GM06990 (cell line): ENCODE results near the gene FYB2.
A peak's percentile ranks its signal among the peaks of the same experiment; 100 is the strongest.

Source experiments
- DNase-seq: peaks from one replicate; pipeline ENCODE4 v3.0.0-alpha.2; 2011; ENCODE audit not compliant: insufficient read length; ENCODE audit errors: extremely low read depth
- H3K27me3 ChIP-seq: replicated peaks from 2 replicates; pipeline ENCODE4 v1.6.0; 2011; ENCODE audit warnings: low read length; ENCODE audit not compliant: control insufficient read depth, insufficient read depth
- H3K36me3 ChIP-seq: 2 replicates; pipeline ENCODE4 v1.5.1; 2011; ENCODE audit warnings: low read length; ENCODE audit not compliant: control insufficient read depth, insufficient read depth
- H3K4me3 ChIP-seq: replicated peaks from 2 replicates; pipeline ENCODE4 v1.5.1; 2011; ENCODE audit warnings: low read depth, mild to moderate bottlenecking, control low read depth, low read length
- TF ChIP-seq, protein P1 (sequence below): IDR thresholded peaks from 2 replicates; pipeline ENCODE4 v1.5.1; 2011; ENCODE audit warnings: low read length, control low read depth, mild to moderate bottlenecking, inconsistent platforms; ENCODE audit not compliant: insufficient read depth, poor library complexity, severe bottlenecking

The FYB2 gene

DNA sequence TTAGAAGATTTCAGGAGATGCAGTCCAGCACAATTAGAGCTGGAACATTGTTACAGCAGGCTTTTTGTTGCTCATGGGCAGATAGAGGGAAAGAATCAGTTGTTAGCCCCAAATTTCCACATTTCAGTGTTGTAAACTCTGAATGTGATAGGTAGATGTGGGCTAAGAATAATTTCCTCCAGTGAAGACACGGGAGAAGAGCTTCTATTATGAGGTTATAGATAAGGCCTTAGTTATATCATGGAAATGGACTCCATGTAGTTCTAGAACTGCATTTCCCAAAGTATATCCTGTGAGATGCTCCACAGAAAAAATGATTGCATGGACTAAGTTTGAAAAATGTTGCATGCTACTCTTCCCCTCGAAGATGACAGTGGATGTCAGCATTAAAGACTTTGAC, 109.2 kb downstream of the FYB2 start:
- Histone ChIP-seq H3K36me3 (no peaks in the 10 kb centered on the region), H3K4me3 (no peak overlapping the region), H3K27me3 (no peaks in the 10 kb centered on the region)
- TF ChIP-seq, protein P1, sequence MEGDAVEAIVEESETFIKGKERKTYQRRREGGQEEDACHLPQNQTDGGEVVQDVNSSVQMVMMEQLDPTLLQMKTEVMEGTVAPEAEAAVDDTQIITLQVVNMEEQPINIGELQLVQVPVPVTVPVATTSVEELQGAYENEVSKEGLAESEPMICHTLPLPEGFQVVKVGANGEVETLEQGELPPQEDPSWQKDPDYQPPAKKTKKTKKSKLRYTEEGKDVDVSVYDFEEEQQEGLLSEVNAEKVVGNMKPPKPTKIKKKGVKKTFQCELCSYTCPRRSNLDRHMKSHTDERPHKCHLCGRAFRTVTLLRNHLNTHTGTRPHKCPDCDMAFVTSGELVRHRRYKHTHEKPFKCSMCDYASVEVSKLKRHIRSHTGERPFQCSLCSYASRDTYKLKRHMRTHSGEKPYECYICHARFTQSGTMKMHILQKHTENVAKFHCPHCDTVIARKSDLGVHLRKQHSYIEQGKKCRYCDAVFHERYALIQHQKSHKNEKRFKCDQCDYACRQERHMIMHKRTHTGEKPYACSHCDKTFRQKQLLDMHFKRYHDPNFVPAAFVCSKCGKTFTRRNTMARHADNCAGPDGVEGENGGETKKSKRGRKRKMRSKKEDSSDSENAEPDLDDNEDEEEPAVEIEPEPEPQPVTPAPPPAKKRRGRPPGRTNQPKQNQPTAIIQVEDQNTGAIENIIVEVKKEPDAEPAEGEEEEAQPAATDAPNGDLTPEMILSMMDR, result no peak
- DNase-seq, result no peak

DNA sequence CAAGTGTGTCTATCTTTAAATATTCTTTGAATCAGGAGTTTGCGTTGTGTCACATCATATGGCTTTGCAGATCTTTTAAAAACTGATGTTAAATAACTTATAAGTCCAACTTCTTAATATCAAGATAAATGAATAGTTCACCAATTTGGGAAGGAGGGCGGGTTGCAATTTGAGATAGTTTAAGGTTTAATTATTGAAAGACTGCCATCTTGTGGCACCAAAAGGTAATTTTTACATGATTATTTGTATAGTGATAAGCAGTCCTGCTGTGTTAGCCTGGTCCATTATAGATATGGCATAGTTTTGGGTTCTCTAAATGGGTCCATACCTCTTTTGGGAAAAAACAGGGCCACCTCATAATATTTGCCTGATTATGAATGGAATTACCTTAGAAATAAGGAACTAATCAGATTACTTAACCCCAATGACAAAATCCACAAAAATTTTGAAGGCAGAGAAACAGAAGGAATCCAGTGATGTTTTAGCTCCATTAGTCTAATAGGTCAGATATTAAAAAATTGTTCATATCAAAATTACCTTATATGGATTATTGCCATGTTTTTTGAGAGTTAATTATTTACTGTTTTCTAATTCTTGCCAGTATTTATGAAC, 109.8 kb downstream of the FYB2 start:
- H3K4me3 ChIP-seq, result no peak overlapping the region
- H3K27me3 ChIP-seq, result no peaks in the 10 kb centered on the region
- TF ChIP-seq, protein P1, result peak; percentile 41
- DNase-seq, result peak; percentile 4
- H3K36me3 ChIP-seq, result no peaks in the 10 kb centered on the region

DNA sequence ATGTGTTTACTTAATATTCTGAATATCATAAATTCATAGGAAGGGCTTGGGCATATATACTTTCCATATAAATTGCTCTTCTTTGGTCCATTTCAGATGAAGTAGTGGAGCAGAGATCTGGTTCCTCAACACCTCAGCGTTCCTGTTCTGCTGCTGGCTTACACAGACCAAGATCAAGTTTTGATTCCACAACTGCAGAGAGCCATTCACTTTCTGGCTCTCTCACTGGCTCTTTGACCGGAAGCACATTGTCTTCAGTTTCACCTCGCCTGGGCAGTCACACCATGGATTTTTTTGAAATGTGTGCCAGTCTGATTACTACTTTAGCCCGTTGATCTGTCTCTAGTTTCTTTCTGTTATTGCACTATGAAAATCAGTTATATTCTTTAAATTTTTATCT, 111.8 kb downstream of the FYB2 start:
- no peaks in the 10 kb centered on the region; the same call in 1 of the 2 replicates for H3K27me3 ChIP-seq
- TF ChIP-seq, protein P1, result no peak
- H3K36me3 ChIP-seq, result no peaks in the 10 kb centered on the region
- no peak overlapping the region for H3K4me3 ChIP-seq
- DNase-seq, result no peak

DNA sequence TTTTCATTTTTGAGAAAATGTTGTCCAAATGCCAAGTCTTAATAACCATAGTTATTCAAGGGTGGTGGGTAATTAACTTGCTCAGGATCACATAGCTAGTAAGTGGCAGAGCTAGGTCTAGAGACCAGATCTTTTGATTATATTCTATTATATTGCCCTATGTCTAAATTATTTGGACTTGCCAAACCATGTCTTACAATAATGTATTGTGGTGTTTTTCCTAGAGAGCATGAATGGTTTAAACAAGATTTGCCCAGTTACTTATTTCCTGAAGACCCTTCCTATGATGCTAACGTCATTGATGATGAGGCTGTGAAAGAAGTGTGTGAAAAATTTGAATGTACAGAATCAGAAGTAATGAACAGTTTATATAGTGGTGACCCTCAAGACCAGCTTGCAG, 115.5 kb downstream of the FYB2 start:
- TF ChIP-seq, protein P1, result no peak
- no peak for DNase-seq
- Histone ChIP-seq H3K27me3 (no peaks in the 10 kb centered on the region; the same call in 1 of the 2 replicates), H3K4me3 (no peak overlapping the region), H3K36me3 (no peaks in the 10 kb centered on the region)

DNA sequence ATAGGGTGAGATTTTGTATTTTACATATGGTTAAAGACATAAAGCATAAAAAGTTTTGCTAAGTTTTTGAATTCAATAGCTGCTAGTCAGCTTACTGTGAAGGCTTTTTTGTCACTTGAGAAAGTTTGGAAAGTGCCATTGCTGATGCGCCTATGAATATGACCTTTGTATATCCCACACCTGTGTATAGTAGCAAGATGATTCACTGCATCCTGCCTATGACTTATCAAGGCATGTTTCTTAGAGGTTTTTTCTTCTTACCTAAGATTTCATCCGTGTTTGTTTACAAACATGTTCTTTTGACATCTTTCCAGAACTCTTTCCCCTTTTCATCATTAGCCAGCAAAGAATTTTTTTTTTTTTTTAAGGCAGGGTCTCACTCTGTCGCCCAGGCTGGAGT, 122.5 kb downstream of the FYB2 start:
- TF ChIP-seq, protein P1, result no peak
- no peaks in the 10 kb centered on the region for H3K27me3 ChIP-seq
- H3K4me3 ChIP-seq, result no peak overlapping the region
- DNase-seq, result no peak
- H3K36me3 ChIP-seq, result no peaks in the 10 kb centered on the region
